ENCODE results near the gene RNPS1.

Gene RNPS1

DNA sequence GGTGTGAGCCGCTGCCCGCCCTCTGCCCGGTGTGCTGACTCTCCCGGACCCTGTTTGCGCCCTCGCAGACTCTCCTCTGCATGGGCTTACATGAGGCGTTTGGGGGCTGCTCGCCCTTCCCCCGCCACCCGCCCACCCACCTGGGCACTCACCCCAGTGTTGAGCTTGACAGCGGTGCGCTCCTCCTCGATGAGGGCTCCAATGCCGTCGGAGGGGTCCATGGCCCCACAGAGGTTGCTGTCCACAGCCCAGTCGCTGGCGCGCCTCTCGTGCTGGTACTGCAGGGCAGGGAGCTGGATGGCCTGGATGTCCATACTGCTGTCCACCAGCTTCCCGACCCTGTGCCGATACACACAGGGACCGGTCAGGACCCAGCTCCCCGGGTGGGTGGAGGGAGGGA, 21.4 kb upstream of the RNPS1 start:
- DNase-seq (ENCODE audit: extremely low read depth, insufficient read length): no peak
- H3K4me3 ChIP-seq (replicated peaks; ENCODE audit: low read depth, low read length): no peak overlapping the region
- H3K27me3 ChIP-seq (replicated peaks; ENCODE audit: control insufficient read depth, insufficient read depth, low read length): no peaks in the 10 kb centered on the region
- no peaks in the 10 kb centered on the region; the same call in 1 of the 2 replicates for H3K36me3 ChIP-seq (ENCODE audit: control insufficient read depth, insufficient read depth, low read length)
- TF ChIP-seq, protein P1, sequence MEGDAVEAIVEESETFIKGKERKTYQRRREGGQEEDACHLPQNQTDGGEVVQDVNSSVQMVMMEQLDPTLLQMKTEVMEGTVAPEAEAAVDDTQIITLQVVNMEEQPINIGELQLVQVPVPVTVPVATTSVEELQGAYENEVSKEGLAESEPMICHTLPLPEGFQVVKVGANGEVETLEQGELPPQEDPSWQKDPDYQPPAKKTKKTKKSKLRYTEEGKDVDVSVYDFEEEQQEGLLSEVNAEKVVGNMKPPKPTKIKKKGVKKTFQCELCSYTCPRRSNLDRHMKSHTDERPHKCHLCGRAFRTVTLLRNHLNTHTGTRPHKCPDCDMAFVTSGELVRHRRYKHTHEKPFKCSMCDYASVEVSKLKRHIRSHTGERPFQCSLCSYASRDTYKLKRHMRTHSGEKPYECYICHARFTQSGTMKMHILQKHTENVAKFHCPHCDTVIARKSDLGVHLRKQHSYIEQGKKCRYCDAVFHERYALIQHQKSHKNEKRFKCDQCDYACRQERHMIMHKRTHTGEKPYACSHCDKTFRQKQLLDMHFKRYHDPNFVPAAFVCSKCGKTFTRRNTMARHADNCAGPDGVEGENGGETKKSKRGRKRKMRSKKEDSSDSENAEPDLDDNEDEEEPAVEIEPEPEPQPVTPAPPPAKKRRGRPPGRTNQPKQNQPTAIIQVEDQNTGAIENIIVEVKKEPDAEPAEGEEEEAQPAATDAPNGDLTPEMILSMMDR (IDR thresholded peaks at IDR 0.05; ENCODE audit: insufficient read depth, low read length, poor library complexity, severe bottlenecking): no peak

DNA sequence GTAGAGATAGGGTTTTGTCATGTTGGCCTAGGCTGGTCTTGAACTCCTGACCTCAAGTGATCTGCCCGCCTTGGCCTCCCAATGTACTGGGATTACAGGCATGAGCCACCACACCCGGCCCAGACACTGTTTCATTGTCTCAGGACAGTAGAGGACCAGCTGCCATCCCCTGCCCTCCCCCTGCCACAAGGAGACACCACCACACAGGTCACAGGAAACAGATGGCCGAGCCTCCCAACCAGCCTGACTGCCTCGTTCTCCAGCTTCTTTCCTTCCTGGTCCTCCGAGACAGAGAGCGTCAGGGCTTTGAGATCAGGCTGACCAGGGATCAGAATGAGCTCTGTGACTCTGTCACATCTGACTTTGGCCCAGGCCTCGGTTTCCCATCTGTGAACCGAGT, 20.8 kb upstream of the RNPS1 start:
- no peaks in the 10 kb centered on the region for H3K27me3 ChIP-seq (replicated peaks; ENCODE audit: control insufficient read depth, insufficient read depth, low read length)
- no peaks in the 10 kb centered on the region; the same call in 1 of the 2 replicates for H3K36me3 ChIP-seq (ENCODE audit: control insufficient read depth, insufficient read depth, low read length)
- TF ChIP-seq, protein P1 (IDR thresholded peaks at IDR 0.05; ENCODE audit: insufficient read depth, low read length, poor library complexity, severe bottlenecking): no peak
- DNase-seq (ENCODE audit: extremely low read depth, insufficient read length): no peak
- no peak overlapping the region for H3K4me3 ChIP-seq (replicated peaks; ENCODE audit: low read depth, low read length)

DNA sequence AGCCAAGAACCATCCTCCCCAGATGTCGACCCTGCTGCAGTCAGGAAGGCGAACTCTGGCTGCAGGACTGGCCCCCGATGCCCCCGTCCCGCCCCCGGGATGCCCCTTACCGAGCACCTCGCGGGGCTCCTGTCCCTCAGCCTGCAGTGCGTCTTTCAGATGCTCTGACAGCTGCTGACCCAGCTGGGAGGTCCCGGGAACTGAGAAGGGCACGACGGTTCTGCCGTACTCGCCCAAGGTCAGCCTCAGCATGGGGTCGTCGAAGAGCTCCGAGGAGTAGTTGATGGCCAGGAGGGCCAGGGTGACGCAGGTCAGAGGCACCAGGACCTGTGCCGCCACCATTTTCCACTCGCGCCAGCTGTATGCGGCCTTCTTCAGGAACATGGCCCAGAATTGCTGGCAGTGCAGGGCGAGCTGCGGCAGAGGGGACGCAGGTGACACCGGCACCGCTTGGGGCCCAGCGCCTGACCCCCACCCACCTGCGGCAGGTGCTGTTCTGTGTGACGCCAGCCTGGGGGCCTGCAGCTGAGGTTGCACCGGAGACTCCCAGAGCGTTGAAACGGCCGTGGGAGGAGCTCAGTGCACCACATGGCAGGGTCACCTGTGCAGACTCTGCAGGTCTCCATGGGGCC, 20.1 kb upstream of the RNPS1 start:
- no peaks in the 10 kb centered on the region for H3K27me3 ChIP-seq (replicated peaks; ENCODE audit: control insufficient read depth, insufficient read depth, low read length)
- DNase-seq (ENCODE audit: extremely low read depth, insufficient read length): no peak
- no peak overlapping the region for H3K4me3 ChIP-seq (replicated peaks; ENCODE audit: low read depth, low read length)
- TF ChIP-seq, protein P1 (IDR thresholded peaks at IDR 0.05; ENCODE audit: insufficient read depth, low read length, poor library complexity, severe bottlenecking): no peak
- no peaks in the 10 kb centered on the region; the same call in 1 of the 2 replicates for H3K36me3 ChIP-seq (ENCODE audit: control insufficient read depth, insufficient read depth, low read length)

DNA sequence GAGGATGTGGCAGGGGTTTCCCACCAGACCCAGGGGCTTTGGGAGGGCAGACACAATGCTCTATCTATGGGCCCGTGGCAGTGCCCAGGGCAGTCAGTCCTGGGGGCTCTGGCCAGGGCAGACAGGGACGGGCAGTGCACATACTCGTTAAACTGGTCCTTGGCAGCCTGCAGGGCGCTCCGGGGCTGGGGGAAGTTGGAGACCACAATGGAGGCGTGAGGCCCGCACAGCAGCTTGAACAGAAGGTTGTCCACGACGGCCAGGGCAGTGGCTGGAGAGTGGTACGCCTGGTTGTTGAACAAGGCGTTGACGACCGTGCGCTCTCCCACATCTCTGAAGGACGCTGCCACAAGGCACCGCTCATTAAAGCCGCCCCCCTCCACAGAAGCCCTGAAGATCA, 18.6 kb upstream of the RNPS1 start:
- no peak overlapping the region for H3K4me3 ChIP-seq (replicated peaks; ENCODE audit: low read depth, low read length)
- no peak for DNase-seq (ENCODE audit: extremely low read depth, insufficient read length)
- TF ChIP-seq, protein P1 (IDR thresholded peaks at IDR 0.05; ENCODE audit: insufficient read depth, low read length, poor library complexity, severe bottlenecking): no peak
- H3K27me3 ChIP-seq (replicated peaks; ENCODE audit: control insufficient read depth, insufficient read depth, low read length): no peaks in the 10 kb centered on the region
- H3K36me3 ChIP-seq (ENCODE audit: control insufficient read depth, insufficient read depth, low read length): no peaks in the 10 kb centered on the region; the same call in 1 of the 2 replicates

DNA sequence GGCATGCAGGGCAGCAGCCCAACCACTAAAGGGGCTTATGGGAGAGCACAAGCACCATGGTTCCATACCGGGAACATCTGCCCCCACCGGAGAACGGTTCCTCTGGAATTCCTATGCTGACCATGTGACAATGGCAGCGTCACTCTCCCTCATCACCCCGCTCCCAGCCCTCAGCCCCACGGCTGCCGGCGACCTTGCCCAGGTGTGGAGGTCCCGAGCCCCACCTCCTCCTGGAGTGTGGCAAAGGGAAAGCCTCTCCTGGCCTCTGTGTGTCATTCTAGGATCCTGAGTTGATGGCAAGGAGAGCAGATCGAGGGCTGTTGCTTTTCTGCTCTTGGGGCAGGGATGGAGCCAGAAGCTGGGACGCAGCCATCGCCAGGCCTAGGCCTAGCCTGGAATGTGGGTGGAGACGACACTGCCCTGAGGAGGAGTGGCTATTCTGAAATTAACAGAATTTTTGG, 17.8 kb upstream of the RNPS1 start:
- DNase-seq (ENCODE audit: extremely low read depth, insufficient read length): no peak
- TF ChIP-seq, protein P1 (IDR thresholded peaks at IDR 0.05; ENCODE audit: insufficient read depth, low read length, poor library complexity, severe bottlenecking): no peak
- Histone ChIP-seq H3K36me3 (ENCODE audit: control insufficient read depth, insufficient read depth, low read length) (no peaks in the 10 kb centered on the region; the same call in none of the 2 replicates), H3K27me3 (replicated peaks; ENCODE audit: control insufficient read depth, insufficient read depth, low read length) (no peaks in the 10 kb centered on the region), H3K4me3 (replicated peaks; ENCODE audit: low read depth, low read length) (no peak overlapping the region)

Data from GM06990 (cell line).